GM18861 (cell line): ENCODE data around the gene ZNF750.
"Not testable (repeated sequence)": the region's sequence is repeated elsewhere in the genome, so short reads cannot be mapped to it uniquely, and the experiment has no call there.

ENCODE experiments used
- ATAC-seq: cut with Tn5 transposase; IDR thresholded peaks from one replicate; pipeline ENCODE4 v1.9.1; 2021; ENCODE audit not compliant: unreplicated experiment

The ZNF750 gene

GRCh38 chr17:82797061-82797460 is 42.8 kb downstream of the ZNF750 start:
- ATAC-seq, result no peak

DNA sequence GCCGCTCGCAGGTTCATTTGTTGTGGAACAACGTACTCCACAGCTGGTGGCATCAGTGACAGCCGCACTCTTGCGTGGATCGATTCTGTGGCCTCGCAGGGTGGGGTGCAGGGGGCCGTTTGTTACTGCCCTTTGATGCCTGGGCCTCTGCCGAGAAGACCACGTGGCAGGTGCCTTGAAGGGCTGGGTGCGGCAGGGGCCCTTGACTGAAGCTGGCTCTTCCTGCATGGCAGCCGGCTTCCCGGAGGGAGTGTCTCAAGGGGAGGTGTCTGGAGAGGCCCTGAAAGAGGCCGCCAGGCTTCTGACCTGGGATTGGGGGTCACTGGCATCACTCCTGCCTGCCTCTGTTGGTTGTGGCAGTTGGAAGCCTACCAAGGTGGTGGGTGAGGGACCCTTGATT is 44.2 kb downstream of the ZNF750 start:
- ATAC-seq, result no peak

DNA sequence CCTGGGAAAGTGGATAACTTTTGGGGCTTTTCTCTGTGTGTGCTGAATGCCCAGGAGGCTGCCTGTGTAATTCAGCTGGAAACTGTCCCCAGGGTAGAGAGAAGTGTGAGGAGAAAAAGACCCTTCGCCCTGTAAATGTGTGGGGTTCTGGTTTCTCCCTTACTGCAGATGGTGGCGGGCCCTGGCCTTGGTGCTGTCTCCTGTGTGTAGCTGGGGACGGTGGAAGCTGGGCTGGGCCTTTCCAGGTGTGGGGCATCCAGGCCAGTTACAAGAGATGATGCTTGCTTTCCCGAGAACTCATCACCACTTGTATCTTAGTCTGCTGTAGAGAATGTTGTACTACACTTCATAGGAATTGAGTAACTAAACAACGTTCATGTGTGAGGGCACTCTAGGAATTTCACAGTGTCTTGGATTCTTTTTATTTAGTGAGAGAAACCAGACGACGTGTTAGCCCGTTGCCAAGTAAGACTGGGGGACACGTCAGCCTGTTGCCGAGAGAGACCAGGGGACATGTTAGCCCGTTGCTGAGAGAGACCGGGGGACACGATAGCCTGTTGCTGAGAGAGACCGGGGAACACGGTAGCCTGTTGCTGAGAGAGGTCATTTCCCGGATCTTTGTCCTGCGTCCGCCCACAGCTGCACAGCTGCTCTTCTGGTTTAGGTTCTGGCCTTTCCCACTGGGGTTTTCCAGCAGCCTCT is 44.9 kb downstream of the ZNF750 start:
- ATAC-seq, result no peak

GRCh38 chr17:82793974-82794630 is 45.7 kb downstream of the ZNF750 start:
- no peak for ATAC-seq

DNA sequence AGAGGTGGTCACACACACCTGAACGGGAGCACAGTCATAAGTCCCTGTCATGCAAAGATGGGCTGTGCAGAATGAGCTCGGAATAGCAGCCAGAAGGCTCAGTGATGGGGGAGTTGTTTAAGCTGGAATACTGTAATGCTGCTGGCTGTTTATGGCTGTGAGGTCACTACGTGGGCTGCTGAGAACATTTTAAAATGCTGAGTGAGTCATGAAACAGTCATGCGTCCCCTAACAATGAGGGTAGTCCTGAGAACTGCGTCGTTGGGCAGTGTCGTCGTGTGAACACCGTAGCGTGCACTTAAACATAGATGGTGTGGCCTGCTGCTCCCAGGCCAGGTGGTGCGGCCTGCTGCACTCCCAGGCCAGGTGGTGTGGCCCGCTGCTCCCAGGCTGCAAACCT is 48.3 kb downstream of the ZNF750 start:
- no peak for ATAC-seq

GRCh38 chr17:82790391-82790790 is 49.4 kb downstream of the ZNF750 start:
- no peak for ATAC-seq

- ATAC-seq, result no peak
Measured at GRCh38 chr17:82789806-82790205, 50.0 kb downstream of the ZNF750 start.

DNA sequence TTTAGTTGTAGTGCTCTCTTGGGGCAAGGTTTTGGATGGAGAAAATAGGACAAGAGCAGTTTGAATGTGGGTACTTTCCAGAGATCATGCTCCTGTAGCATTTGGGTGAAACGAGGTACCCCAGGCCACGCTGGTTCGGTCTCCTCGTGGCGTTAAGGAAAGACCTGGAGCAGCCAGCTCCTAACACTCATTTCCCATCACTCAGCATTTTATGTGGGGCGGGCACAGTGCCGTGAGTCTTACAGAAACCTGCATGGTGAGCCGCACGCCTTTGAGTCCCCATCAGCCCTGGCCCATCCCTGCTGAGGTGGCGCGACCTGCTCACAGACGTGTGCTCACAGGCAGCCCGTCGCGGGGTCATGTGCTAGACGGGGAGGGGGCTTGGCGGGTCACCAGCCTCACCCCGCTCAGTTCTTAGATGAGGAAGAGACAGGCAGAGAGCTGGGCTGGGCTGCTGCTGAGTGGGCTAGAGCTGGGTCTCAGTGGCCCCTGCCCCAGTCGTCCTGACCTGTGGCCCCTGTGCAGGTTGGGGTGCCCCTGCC is 50.7 kb downstream of the ZNF750 start:
- no peak for ATAC-seq

DNA sequence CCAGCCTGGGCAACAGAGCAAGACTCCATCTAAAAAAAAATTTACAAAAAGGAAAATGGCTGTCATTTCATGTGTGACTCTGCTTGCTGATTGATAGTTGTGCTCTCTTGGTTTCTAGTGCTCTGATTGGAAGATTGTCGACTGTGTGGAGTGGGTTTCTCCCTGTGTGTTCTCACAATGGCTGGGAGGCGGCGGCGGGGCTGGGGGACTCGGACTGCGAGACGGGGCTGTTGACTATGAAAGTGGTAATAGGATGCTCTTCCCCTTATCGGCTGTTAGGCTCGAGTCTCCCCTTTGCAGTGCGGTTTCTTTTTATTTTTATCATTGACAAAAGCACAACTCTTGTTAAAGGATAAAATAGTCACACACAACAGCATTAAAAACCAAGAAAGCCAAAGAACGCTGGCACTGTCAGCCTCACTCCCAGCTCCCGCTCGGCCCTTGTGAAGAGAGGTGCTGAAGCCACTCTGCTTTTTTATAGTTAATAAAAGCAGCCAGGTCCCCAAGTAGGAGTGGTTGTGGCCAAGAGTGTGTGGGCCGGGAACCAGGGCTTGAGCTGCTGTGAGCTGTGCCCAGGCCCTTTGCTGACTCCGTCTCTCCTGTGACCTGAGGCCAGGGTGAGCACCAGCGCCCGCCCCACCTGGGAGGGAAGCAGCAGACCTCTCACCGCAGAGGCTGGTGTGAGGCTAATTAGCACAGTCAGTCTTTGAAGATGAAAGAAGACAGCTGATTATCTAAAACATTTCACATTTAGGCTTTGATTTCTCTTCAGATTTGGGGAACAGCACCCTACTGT is 51.4 kb downstream of the ZNF750 start:
- no peak for ATAC-seq

- no peak for ATAC-seq
Measured at GRCh38 chr17:82787081-82787848, 52.6 kb downstream of the ZNF750 start.

DNA sequence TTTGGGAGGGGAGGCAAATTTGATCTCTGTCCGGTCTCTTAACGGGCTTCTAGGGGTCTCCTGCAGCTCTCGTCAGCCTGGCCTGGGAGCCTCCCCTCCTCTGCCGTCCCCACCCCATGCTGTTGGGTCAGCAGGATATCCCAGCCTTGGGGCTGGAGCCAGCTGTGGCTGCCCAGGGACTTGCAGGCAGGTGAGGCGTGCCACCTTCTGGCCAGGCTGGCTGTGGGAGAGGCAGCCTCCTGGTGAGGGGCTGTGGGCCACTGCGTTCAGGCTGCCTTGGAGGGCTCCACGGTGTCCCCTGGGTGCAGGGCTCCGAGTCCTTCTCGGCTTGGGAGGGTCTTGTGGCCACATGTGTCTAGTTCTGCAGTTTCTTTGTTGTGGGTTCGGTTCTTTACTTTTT is 53.4 kb downstream of the ZNF750 start:
- no peak for ATAC-seq

DNA sequence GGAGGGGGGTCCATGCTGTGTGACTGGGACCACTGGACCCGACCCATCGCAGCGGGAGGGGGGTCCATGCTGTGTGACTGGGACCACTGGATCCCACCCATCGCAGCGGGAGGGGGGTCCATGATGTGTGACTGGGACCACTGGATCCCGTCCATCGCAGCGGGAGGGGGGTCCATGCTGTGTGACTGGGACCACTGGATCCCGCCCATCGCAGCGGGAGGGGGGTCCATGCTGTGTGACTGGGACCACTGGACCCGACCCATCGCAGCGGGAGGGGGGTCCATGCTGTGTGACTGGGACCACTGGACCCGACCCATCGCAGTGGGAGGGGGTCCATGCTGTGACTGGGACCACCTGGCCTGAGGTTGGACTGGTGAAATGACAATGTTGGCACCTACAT is 54.2 kb downstream of the ZNF750 start:
- ATAC-seq, result not testable (repeated sequence)

- ATAC-seq, result no peak
Measured at GRCh38 chr17:82783498-82783897, 56.3 kb downstream of the ZNF750 start.

- no peak for ATAC-seq
Measured at GRCh38 chr17:82782657-82783207, 57.1 kb downstream of the ZNF750 start.

GRCh38 chr17:82781894-82782274 is 57.9 kb downstream of the ZNF750 start:
- no peak for ATAC-seq

DNA sequence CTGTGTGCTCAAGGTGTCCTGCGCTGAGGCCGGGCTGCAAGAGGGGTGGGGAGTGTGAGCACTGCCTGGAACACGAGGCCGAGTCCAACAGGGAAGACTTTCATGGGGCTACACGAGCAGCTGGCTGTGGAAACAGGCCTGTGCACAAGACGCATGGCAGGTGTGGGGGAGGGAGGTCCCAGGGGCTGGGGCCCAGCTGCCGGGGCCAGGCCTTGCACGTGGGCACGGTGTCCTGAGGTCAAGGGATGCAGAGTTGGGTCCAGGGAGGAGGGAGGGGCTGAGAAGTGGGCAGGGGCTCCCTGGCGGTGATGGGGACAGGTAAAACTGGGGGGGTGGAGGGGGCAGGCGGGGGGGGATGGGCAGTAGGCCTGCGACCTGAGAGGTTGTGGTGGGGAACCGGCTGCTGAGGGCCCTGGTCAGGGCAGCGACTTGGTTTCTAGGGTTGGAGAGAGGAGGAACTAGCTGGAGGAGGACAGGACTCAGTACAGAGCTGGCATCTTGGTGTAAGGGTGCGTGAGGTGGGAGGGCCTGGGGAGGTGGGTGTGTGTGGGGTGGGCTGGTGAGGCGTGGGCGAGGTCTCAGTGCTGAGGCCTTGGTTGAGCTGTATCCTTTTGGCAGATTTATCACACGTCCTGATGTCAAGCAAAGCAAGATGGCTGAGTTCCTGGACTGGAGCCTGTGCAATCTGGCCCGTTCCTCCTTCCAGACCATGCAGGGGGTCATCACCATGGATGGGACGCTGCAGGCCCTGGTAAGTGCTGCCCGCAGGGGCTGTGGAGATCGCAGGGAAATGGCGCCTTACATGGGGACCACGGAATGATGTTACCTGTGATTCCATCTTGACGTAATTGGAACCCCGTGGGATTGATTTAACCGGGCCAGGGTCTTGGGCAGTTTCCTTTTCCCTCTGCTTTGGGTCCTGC is 58.6 kb downstream of the ZNF750 start:
- ATAC-seq, result no peak

DNA sequence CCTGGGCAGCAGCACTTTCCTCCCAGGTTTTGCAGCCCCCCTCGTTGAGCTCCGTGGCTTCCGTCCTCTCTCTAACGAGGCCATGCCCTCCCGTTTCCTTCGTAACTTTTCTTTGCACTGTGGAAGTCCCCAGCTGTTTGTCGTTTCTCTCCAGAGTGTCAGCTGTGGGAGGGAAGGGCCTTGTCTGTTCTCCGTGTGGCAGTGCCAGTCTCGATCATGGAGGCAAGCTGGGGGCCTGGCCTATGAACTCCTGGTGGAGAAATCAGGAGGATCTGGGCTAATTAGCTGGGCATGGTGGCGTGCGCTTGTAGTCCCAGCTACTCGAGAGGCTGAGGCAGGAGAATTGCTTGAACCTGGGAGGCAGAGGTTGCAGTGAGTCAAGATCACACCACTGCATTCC is 59.6 kb downstream of the ZNF750 start:
- no peak for ATAC-seq

DNA sequence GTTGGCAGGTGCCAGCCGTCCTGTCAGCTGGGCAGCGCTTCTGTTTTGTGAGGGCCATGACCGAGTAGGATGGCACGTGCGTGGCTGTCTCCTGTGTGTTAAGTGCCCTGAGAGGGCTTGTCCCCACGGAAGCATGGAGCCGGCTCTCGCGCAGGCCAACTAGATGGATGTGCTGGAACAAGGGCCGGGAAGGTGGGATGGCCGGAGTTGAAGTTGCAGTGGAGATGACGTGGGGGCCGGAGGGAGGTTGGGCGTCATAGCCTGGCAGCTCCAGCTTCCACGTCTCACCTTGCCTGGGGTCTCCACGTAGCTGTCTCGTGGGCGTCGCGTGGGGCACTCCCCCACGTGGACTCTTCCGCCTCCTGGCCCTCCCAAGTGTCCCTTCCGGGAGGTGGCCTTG is 60.3 kb downstream of the ZNF750 start:
- no peak for ATAC-seq
